HepG2 (cell line): ENCODE results near the gene FBXL7. TPM values are rescaled to one million over a fixed set of nuclear protein-coding genes. Genes with fewer than 3 reads are reported as not detected.
A peak's percentile ranks its signal among the peaks of the same experiment; 100 is the strongest.

ENCODE experiments used
- ATAC-seq: fragments of 200-7000 bp; cut with Tn5 transposase; 3 replicates; pipeline ENCODE4 v1.9.1; 2020; ENCODE audit warnings: mild to moderate bottlenecking, moderate library complexity
- BruUV-seq: library from RNA; stranded (reverse); fragments of 400-500 nt; replicated peaks from 2 replicates; lab custom pipeline; 2021; lab: Mats Ljungman, UMichigan
- CTCF ChIA-PET: fragments of 300-600 bp; formaldehyde crosslinking; extraction: SDS; loops from one replicate; lab custom pipeline; 2021; ENCODE audit warnings: low total read pairs, inconsistent platforms, low intra/inter-chr PET ratio; lab: Yijun Ruan, JAX
- POLR2A ChIA-PET: fragments of 350-600 bp; sonication (Branson Sonifier 250); formaldehyde crosslinking; loops from one replicate; lab custom pipeline; 2020; ENCODE audit warnings: antibody characterized with exemption, inconsistent platforms; lab: Yijun Ruan, JAX
- DNase-seq: peaks from one replicate; pipeline ENCODE4 v3.0.0-alpha.2; 2015; ENCODE audit warnings: low spot score
- FAIRE-seq: peaks from 3 replicates; lab custom pipeline; 2011; peaks lifted over from hg19 to GRCh38; lab: Jason Lieb, UNC
- H2AFZ ChIP-seq: one replicate; pipeline ENCODE4 v1.6.1; 2011; ENCODE audit warnings: low read length, inconsistent platforms
- H3K27ac ChIP-seq: fragments of 300-600 bp; 3 replicates; pipeline ENCODE4 v1.8.0; 2011; ENCODE audit warnings: mixed run types, mild to moderate bottlenecking, mixed read lengths, low read length, inconsistent platforms; ENCODE audit not compliant: insufficient read depth; ENCODE audit errors: extremely low read length
- H3K27me3 ChIP-seq, 2 experiments: fragments of 200-600 bp in 1 of 2; 2 replicates in 1 of 2; 3 replicates in 1 of 2; pipeline versions ENCODE4 v1.6.0 to v1.8.0; 2011; ENCODE audit warnings: low read length in 2 of 2, mild to moderate bottlenecking in 2 of 2, moderate library complexity in 2 of 2, inconsistent platforms in 1 of 2; ENCODE audit not compliant: insufficient read depth in 2 of 2, control insufficient read depth in 1 of 2
- H3K36me3 ChIP-seq, 2 experiments: fragments of 200-600 bp in 1 of 2; replicated peaks in 1 of 2; 2 replicates in 1 of 2; 3 replicates in 1 of 2; pipeline versions ENCODE4 v1.5.1 to v1.8.0; 2011; ENCODE audit warnings: low read length in 2 of 2, inconsistent platforms in 1 of 2; ENCODE audit not compliant: insufficient read depth in 2 of 2, control insufficient read depth in 1 of 2
- H3K4me1 ChIP-seq: 2 replicates; pipeline ENCODE4 v1.5.1; 2012; ENCODE audit warnings: low read length, inconsistent platforms; ENCODE audit not compliant: insufficient read depth
- H3K4me2 ChIP-seq: 2 replicates; pipeline ENCODE4 v1.6.0; 2011; ENCODE audit warnings: low read depth, low read length, inconsistent platforms
- H3K4me3 ChIP-seq, 3 experiments: fragments of 200-600 bp in 1 of 3; sonication (generic), shearing (Covaris generic) in 1 of 3; replicated peaks in 1 of 3; 2 replicates each; pipeline ENCODE4 v1.5.1; 2011 to 2016; ENCODE audit warnings: low read length in 3 of 3, inconsistent platforms in 2 of 3, low read depth in 2 of 3, mild to moderate bottlenecking in 2 of 3, control low read depth in 1 of 3, mixed read lengths in 1 of 3; ENCODE audit not compliant: insufficient read depth in 1 of 3
- H3K79me2 ChIP-seq: one replicate; pipeline ENCODE4 v1.6.1; 2011; ENCODE audit warnings: low read length, inconsistent platforms; ENCODE audit not compliant: insufficient read depth
- H3K9ac ChIP-seq: 2 replicates; pipeline ENCODE4 v1.6.0; 2011; ENCODE audit warnings: mild to moderate bottlenecking, low read depth, low read length, inconsistent platforms; ENCODE audit not compliant: insufficient read depth
- H3K9me3 ChIP-seq: 2 replicates; pipeline ENCODE4 v1.5.1; 2012; ENCODE audit warnings: mild to moderate bottlenecking, low read length
- H4K20me1 ChIP-seq: 2 replicates; pipeline ENCODE4 v1.6.0; 2011; ENCODE audit warnings: inconsistent platforms, mild to moderate bottlenecking, low read length, moderate library complexity; ENCODE audit not compliant: insufficient read depth
- CTCF ChIP-seq: sonication (generic); formaldehyde crosslinking; IDR thresholded peaks from 2 replicates; pipeline ENCODE4 v1.5.0; 2020; ENCODE audit warnings: mild to moderate bottlenecking, missing genetic modification reagents, moderate library complexity
- ISX ChIP-seq: sonication (generic); formaldehyde crosslinking; conservative IDR thresholded peaks from 2 replicates; pipeline ENCODE4 v1.5.0; 2020; ENCODE audit warnings: missing genetic modification reagents
- SP140L ChIP-seq: sonication (generic); formaldehyde crosslinking; IDR thresholded peaks from 2 replicates; pipeline ENCODE4 v1.4.0; 2020; ENCODE audit warnings: missing genetic modification reagents, borderline replicate concordance
- STAG1 ChIP-seq: sonication (generic); formaldehyde crosslinking; IDR thresholded peaks from 2 replicates; pipeline ENCODE4 v1.4.0; 2020; ENCODE audit warnings: missing genetic modification reagents
- TCF7L2 ChIP-seq: IDR thresholded peaks from 2 replicates; pipeline ENCODE4 v1.6.1; 2011; ENCODE audit warnings: mild to moderate bottlenecking, low read depth, low read length, moderate library complexity
- THAP7 ChIP-seq: sonication (generic); formaldehyde crosslinking; IDR thresholded peaks from 2 replicates; pipeline ENCODE4 v1.8.1; 2023; ENCODE audit warnings: mild to moderate bottlenecking, missing genetic modification reagents
- TP53 ChIP-seq: sonication (generic); formaldehyde crosslinking; conservative IDR thresholded peaks from 2 replicates; pipeline ENCODE4 v1.4.0; 2020; ENCODE audit warnings: missing genetic modification reagents
- ZNF160 ChIP-seq: sonication (generic); formaldehyde crosslinking; IDR thresholded peaks from 2 replicates; pipeline ENCODE4 v1.8.0; 2022; ENCODE audit warnings: mild to moderate bottlenecking, inconsistent platforms, missing genetic modification reagents
- ZNF224 ChIP-seq: sonication (generic); formaldehyde crosslinking; IDR thresholded peaks from 2 replicates; pipeline ENCODE4 v1.5.0; 2020; ENCODE audit warnings: mild to moderate bottlenecking, missing genetic modification reagents
- ZNF530 ChIP-seq: sonication (generic); formaldehyde crosslinking; IDR thresholded peaks from 2 replicates; pipeline ENCODE4 v1.5.0; 2020; ENCODE audit warnings: low read depth, mild to moderate bottlenecking, missing genetic modification reagents
- ZNF83 ChIP-seq: sonication (generic); formaldehyde crosslinking; IDR thresholded peaks from 2 replicates; pipeline ENCODE4 v1.4.0; 2020; ENCODE audit warnings: missing genetic modification reagents, mild to moderate bottlenecking, borderline replicate concordance
- ZZZ3 ChIP-seq: sonication (generic); formaldehyde crosslinking; IDR thresholded peaks from 2 replicates; pipeline ENCODE4 v1.4.0; 2020; ENCODE audit warnings: missing genetic modification reagents, mild to moderate bottlenecking, borderline replicate concordance
- WGBS: methylation state at CpG from one replicate; pipeline ENCODE4 v1.1.6; 2017; ENCODE audit warnings: low lambda C conversion rate; 5-methylcytosine and 5-hydroxymethylcytosine counted together
- in situ Hi-C: cut with HindIII; loops from 2 replicates; pipeline ENCODE4 v1.10.0; 2017; ENCODE audit warnings: low pct_unique_long_range_greater_than_20kb; ENCODE audit not compliant: extremely low pct_ligation_motif_present
- intact Hi-C: fragments of 100-400 bp; cut with micrococcal nuclease; formaldehyde crosslinking; loops from one replicate; pipeline ENCODE4 v1.10.0; 2022; ENCODE audit not compliant: unreplicated experiment
- polyA plus RNA-seq, 8 experiments: library from polyadenylated mRNA; depleted of rRNA in 3 of 8; stranded (reverse) in 7 of 8; unstranded in 1 of 8; fragments of >200 nt; fragmentation: Illumina TruSeq in 4 of 8; extraction: Trizol in 4 of 8; gene quantifications; 2 replicates each; pipeline versions ENCODE4 v1.2.1 to v1.2.3, GENCODE V29; 2011 to 2016; ENCODE audit warnings: low read depth in 4 of 8, missing spikeins in 1 of 8, mixed read lengths in 1 of 8; ENCODE audit not compliant: insufficient read depth in 1 of 8
- total RNA-seq, 5 experiments: library from RNA; depleted of rRNA; stranded (reverse); fragments of >200 nt; fragmentation: Illumina TruSeq; extraction: Trizol; gene quantifications; 2 replicates each; pipeline ENCODE4 v1.2.3, GENCODE V29; 2016; ENCODE audit warnings: low read depth in 1 of 5
- TF ChIP-seq, protein P1 (sequence below): sonication (generic); formaldehyde crosslinking; IDR thresholded peaks from 2 replicates; pipeline ENCODE4 v1.4.0; 2020; ENCODE audit warnings: missing genetic modification reagents, mild to moderate bottlenecking, borderline replicate concordance

FBXL7 gene
- total and polyA plus RNA-seq, 2 of the 13 experiments (the other 11 are each of a cell fraction or from before 2014, with no cell fraction given): 0.07 TPM; not detected in 1

DNA sequence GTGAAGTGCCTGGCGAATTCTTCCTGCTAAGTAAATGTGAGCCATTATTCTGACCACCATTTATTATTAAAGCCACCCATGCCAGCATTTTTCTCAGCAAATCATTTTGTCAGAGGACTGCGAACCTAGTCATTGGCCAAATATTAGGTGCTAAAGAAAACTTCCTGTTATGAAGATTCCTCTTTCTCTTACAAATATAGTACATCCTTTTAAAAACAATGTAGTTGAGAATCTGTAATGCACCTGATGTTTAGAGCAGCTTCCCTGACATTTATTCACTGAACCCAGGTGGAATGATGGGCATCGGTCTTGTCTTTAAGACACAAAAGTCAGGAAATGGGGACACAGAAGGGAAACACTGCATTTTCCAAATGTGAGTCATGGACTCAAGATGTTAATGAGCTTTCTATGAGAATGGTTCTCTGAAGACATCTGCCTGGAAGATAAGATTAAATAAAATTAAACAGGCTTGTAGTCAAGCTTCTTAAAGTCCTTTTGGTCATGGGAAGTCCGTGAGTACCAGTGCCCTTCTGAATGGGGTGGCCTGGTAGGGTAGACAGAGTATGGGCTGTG is 290.6 kb downstream of the FBXL7 start:
- BruUV-seq: no TSS peak
- CTCF ChIA-PET: no interaction called here
- H3K4me3 ChIP-seq: no peak overlapping the region
- no peak overlapping the region for H3K27ac ChIP-seq
- no peaks in the 10 kb centered on the region for H3K4me1 ChIP-seq
- TF ChIP-seq ISX: no peak
- TF ChIP-seq, protein P1, sequence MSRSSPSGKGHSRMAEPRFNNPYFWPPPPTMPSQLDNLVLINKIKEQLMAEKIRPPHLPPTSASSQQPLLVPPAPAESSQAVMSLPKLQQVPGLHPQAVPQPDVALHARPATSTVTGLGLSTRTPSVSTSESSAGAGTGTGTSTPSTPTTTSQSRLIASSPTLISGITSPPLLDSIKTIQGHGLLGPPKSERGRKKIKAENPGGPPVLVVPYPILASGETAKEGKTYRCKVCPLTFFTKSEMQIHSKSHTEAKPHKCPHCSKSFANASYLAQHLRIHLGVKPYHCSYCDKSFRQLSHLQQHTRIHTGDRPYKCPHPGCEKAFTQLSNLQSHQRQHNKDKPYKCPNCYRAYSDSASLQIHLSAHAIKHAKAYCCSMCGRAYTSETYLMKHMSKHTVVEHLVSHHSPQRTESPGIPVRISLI (CRISPR knock-in tag): no peak
- TF ChIP-seq THAP7 (CRISPR knock-in tag): no peak
- TF ChIP-seq, all 625 proteins: peak for 0
- DNase-seq (no peak), ATAC-seq (no peak), FAIRE-seq (no peak)
- H3K9ac ChIP-seq: no peak overlapping the region
- POLR2A ChIA-PET: no interaction called here
- H4K20me1 ChIP-seq: no peaks in the 10 kb centered on the region
- no peaks in the 10 kb centered on the region for H3K9me3 ChIP-seq
- no peaks in the 10 kb centered on the region for H3K36me3 ChIP-seq
- H2AFZ ChIP-seq: no peak overlapping the region
- intact Hi-C loops: no loop called here
- no peaks in the 10 kb centered on the region for H3K79me2 ChIP-seq
- in situ Hi-C loops: loop anchor here (25.0 kb wide), 1 partner anchor 678 kb away; no protein-coding TSS in a partner anchor
- no peak overlapping the region for H3K4me2 ChIP-seq
- H3K27me3 ChIP-seq: no peaks in the 10 kb centered on the region
- WGBS: 6% methylated on average over 4 of the region's 4 CpGs

DNA sequence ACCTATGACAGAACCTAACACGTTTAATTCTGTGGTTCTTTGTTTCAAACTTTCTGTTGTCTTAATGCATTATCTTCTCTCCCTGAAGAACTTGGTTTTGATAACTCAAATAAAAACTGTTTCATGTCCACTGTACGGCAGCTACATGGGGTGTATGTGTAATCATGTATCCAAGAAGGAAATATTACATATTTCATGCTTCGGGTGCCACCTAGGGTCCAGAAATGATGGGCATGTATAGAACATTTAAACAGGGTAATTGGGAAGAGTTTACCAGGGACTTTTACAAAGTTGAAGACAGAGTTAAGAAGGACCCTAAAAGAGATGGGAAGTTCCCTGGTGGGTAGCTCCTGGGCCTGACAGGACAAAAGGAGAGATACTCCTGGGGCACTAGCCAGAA is 291.3 kb downstream of the FBXL7 start:
- DNase-seq (no peak), FAIRE-seq (no peak), ATAC-seq (no peak)
- H3K4me1 ChIP-seq: no peaks in the 10 kb centered on the region
- in situ Hi-C loops: loop anchor here (25.0 kb wide), 1 partner anchor 679 kb away; no protein-coding TSS in a partner anchor
- H3K4me3 ChIP-seq: no peak overlapping the region
- BruUV-seq: no TSS peak
- no peak overlapping the region for H3K9ac ChIP-seq
- H4K20me1 ChIP-seq: no peaks in the 10 kb centered on the region
- H2AFZ ChIP-seq: no peak overlapping the region
- CTCF ChIA-PET: no interaction called here
- no peak overlapping the region for H3K4me2 ChIP-seq
- intact Hi-C loops: no loop called here
- no peak overlapping the region for H3K27ac ChIP-seq
- 1% methylated on average over 3 of the region's 3 CpGs for WGBS
- no peaks in the 10 kb centered on the region for H3K36me3 ChIP-seq
- TF ChIP-seq TP53 (CRISPR knock-in tag): no peak
- no peak for TF ChIP-seq ZNF160 (CRISPR knock-in tag)
- TF ChIP-seq CTCF (CRISPR knock-in tag): peak; percentile 19; the same call in 1 of the 2 replicates
- TF ChIP-seq STAG1: peak; percentile 45
- TF ChIP-seq TCF7L2: no peak
- TF ChIP-seq ZZZ3: no peak
- no peak for TF ChIP-seq ZNF83
- TF ChIP-seq ZNF530: no peak
- no peak for TF ChIP-seq ZNF224 (CRISPR knock-in tag)
- TF ChIP-seq SP140L (CRISPR knock-in tag): no peak
- no peaks in the 10 kb centered on the region for H3K27me3 ChIP-seq
- peaks cover 4% of the 10 kb centered on the region for H3K9me3 ChIP-seq
- POLR2A ChIA-PET: no interaction called here
- H3K79me2 ChIP-seq: no peaks in the 10 kb centered on the region
